CD4-positive, alpha-beta T cell treated with Interferon gamma for 1 hour (primary cell): Measurements from ENCODE around the gene ZMYM4.
"Not testable (repeated sequence)": the region's sequence is repeated elsewhere in the genome, so short reads cannot be mapped to it uniquely, and the experiment has no call there.

Source experiments
- DNase-seq: peaks from one replicate; pipeline ENCODE4 v3.0.0-alpha.2; 2020

Gene ZMYM4

DNA sequence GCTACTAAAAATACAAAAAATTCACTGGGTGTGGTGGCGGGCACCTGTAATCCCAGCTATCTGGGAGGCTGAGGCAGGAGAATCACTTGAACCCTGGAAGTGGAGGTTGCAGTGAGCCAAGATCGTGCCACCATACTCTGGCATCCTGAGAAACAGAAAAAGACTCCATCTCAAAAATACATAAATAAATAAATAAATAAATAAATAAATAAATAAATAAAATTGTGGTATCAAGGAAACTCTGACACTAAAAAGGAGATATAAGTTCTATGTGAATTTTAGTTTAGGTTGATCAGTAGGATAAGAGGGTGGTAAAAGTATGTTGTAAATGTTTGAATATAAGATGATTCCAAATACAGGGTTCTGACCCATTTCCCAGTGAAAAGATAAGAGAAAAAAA, 63.1 kb downstream of the ZMYM4 start:
- not testable (repeated sequence) for DNase-seq

DNA sequence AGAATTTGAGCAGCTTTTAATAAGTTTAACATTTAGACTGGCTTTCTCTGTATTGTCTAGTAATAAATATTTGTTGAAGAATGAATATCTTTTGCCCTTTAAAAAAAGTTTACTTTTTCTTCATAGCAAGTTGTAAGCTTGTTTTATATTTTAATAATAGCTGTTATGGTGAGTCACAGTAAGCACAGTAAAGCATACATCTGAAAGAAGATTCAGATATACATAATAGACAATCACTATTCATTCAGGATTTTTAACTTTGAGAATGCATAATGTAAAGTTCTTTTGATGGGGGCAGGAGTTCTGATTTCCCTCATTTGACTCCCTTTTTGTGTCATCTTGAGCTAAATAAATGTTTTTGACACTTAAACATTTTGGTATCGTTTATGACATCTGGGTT, 66.0 kb downstream of the ZMYM4 start:
- no peak for DNase-seq

DNA sequence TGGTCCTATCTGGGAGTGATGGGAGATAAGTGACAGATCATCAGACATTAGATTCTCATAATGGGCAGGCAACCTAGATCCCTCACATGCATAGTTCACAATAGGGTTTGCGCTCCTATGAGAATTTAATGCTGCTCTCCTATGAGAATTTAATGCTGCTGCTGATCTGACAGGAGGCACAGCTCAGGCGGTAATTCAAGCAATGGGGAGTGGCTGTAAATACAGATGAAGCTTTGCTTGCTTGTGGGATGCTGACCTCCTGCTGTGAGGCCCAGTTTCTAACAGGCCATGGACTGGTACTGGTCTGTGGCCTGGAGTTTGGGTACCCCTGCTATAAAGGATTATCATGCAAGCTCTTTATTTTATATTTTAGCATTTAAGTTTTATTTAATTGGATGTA, 72.0 kb downstream of the ZMYM4 start:
- no peak for DNase-seq

GRCh38 chr1:35345439-35345981, 77.0 kb downstream of the ZMYM4 start:
- DNase-seq: peak; percentile 3

- no peak for DNase-seq
Observed at GRCh38 chr1:35350872-35351271, 82.4 kb downstream of the ZMYM4 start.

GRCh38 chr1:35359995-35360394, 91.5 kb downstream of the ZMYM4 start:
- DNase-seq: no peak

DNA sequence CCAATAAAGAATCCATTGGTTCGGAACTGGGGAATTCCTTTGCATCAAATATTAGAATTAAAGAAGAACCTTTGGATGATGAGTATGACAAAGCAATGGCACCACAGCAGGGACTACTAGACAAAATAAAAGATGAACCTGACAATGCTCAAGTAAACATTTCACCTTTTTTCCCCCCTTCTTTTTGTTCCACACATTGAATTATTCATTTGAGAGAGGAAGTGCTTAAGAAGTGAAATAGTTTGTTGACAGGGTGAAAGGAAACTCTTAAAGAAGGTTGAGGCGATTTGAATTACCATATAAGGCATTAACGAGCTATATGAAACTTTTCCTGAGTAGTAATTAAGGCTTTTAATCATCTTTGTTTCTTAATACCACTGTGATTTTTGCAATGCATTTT, 93.1 kb downstream of the ZMYM4 start:
- no peak for DNase-seq

GRCh38 chr1:35364741-35365140, 96.2 kb downstream of the ZMYM4 start:
- DNase-seq: no peak

GRCh38 chr1:35367914-35368313, 99.4 kb downstream of the ZMYM4 start:
- no peak for DNase-seq

DNA sequence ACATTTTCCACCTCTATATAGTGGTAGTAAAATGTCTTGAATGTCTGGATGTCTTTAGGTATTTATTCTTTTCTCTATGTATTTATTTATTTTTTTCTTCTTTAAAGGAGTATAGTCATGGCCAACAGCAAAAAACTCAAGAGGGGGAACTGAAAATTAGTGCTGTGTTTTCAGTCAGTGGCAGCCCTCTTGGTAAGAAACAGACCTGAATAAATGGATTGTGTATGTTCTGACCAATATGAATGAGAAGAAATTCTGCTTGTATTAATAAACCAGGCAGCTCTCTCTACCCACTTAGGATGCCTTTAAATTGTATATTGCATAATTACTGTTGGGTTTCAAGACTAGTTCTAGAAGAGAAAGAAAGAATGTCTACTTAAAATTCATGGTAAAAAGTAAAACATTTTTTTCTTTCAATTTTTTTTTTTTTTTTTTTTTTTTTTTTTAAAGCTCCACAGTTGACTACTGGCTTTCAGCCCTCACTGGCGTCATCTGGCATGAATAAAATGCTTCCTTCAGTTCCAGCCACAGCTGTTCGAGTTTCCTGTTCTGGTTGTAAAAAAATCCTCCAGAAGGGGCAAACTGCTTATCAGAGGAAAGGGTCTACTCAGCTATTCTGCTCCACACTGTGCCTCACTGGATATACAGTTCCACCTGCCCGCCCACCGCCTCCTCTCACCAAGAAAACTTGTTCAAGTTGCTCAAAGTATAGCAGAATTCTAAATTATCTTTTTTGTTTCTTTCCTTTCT, 101.6 kb downstream of the ZMYM4 start:
- no peak for DNase-seq

DNA sequence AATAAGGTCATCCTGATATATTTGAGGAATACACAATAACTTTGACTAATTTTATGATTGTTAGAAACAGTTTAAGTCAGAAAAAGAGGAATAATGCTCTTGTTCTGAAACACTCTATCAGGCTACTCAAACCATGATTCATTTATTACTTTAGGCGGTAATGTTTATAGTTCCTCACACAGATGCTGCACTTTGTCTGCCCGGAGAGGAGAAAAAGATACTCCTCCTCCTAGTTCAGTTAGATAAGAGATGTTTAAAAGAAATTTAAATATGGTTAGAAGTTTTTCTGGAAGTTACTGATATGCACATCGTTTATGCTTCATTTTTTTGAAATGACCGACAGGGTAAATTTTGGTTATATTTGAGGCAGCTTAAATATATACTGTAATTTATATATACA, 103.0 kb downstream of the ZMYM4 start:
- no peak for DNase-seq

GRCh38 chr1:35377555-35377954, 109.0 kb downstream of the ZMYM4 start:
- no peak for DNase-seq

DNA sequence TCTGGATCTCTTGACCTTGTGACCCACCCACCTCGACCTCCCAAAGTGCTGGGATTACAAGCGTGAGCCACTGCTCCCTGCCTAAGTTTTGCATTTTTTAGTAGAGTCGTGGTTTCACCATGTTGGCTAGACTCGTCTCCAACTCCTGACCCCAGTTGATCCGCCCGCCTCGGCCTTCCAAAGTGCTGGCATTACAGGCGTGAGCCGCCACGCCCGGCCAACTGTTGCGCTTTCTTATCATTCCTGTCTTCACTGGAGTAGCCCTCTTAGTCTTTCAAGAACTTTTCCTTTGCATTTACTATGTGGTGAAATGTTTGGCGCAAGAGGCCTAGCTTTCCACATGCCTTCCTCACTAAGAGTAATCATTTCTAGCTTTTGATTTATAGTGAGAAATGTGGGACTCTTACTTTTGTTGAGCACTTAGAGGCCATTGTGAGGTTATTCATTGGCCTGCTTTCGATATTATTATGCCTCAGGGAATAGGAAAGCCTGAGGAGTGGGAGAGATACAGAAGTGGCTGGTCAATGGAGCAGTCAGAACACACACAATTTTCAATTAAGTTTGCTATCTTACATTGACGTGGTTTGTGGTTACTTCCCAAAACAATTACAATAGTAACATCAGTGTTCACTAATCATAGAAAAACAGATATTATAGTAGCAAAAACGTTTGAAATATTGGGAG, 111.0 kb downstream of the ZMYM4 start:
- no peak for DNase-seq

DNA sequence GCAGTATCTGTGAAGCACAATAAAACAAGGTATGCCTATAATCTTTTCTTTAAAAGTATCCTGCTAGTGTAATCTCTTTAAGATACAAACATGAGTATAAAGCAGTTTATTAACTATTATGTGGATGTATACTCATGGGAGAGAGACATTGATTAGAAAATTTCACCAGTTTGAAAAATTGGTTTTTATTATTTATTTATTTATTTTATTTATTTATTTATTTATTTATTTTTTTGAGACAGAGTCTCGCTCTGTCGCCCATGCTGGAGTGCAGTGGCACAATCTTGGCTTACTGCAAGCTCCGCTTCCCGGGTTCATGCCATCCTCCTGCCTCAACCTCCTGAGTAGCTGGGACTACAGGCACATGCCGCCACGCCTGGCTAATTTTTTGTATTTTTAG, 111.6 kb downstream of the ZMYM4 start:
- DNase-seq: not testable (repeated sequence)

DNA sequence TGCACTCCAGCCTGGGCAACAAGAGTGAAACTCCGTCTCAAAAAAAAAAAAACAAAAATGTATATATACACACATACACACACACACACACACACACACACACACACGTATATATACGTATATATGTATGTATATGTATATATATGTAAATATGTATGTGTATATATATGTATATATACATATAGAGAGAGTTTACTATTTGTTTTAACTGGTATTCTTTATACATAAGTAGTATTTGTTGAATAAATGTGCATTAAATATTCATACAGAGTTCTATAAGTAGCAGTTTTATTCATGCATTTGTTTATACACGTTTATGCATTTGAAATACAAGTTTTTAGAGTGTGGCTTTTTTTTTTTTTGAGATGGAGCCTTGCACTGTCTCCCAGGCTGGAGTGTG, 113.6 kb downstream of the ZMYM4 start:
- DNase-seq: no peak

DNA sequence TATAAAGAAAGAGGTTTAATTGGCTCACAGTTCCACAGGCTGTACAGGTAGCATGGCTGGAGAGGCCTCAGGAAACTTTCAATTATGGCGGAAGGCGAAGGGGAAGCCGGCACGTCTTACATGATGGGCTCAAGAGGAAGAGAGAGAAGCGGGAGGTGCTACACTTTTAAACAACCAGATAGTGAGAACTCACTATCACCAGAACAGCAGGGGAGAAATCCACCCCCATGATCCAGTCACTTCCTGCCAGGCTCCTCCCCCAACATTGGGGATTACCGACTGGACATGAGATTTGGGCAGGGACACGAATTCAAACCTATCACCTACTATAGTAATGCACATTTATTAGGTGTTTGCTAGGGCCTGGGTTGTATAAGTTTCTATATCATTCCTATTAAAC, 117.8 kb downstream of the ZMYM4 start:
- no peak for DNase-seq

DNA sequence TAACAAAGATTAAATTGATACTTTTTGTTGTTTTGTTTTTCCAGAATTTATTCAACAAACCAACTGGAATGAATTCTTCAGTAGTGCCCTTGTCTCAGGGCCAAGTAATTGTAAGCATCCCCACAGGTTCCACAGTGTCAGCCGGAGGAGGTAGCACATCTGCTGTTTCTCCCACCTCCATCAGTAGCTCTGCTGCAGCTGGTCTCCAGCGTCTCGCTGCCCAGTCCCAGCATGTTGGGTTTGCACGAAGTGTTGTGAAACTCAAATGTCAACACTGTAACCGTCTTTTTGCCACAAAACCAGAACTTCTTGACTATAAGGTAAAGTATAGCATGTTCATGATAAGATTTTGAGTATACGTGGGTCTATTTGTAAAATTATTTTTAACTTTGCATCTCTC, 118.5 kb downstream of the ZMYM4 start:
- no peak for DNase-seq

DNA sequence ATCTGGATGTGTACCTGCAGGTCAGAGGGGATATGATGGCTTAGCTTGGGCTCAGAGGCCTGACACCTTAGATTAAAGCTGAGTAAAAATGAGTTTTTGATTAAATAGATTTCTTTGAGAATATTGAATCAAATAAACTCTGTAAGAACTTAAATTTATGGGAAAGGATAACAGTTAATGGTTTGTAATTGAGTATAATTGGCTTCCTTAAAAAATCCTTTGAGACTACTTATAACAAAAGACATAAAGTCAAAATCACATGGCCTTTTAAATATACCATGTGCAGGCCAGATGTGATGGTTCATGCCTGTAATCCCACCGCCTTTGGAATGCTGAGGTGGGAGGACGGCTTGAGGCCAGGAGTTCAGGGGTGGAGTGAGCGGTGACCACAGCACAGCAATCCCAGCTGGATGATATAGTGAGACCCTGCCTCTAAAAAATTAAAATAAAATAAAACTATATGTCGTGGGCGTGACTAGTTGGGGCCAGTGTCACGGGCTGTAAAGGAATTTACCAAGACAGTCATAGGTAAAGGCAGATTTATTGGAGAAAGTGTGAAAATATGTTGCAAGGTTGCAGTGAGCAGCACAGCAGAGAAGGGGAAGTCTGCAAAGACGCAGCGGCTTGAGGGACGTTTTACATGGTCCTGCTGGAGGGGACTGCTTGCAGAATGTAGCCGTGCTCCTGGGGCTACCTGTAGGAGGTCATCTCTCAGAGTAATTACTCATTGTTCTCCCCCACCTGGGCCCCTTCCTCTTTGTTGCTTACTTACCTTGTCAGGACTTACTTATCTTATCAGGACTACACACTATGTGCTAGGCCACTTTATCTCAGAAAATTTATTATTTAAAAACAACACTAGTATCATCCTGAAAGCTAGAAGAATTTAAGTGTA, 122.3 kb downstream of the ZMYM4 start:
- no peak for DNase-seq

- no peak for DNase-seq
Observed at GRCh38 chr1:35394386-35394785, 125.9 kb downstream of the ZMYM4 start.

DNA sequence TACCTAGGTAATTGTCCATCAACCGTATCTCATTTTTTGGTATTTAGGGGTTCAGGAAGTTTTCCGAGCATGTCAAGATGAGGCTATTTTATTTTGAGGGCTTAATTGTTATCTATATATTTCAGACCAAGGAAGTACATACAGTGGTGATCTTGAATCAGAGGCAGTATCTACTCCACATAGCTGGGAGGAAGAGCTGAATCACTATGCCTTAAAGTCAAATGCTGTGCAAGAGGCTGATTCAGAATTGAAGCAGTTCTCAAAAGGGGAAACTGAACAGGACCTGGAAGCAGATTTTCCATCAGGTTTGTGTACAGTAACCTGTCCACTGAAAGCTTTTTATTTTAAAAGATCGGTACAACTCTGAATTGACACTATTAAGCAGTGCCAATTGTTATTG, 130.2 kb downstream of the ZMYM4 start:
- no peak for DNase-seq

DNA sequence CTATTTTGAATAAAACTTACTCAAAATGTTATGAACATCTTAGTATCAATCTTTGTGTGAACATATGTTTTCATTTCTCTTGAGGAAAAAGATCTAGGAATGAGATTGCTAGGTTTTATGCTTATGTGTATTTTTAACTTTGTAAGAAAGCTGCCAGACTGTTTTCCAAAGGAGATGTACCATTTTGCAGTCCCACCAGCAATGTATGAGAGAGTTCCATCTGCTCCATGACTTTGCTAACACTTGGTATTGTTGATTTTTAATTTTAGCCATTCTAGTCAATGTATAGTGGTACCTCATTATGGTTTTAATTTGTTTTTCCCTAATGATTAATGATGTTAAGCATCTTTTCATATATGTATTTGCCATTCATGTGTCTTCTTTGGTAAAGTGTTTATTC, 132.5 kb downstream of the ZMYM4 start:
- no peak for DNase-seq

DNA sequence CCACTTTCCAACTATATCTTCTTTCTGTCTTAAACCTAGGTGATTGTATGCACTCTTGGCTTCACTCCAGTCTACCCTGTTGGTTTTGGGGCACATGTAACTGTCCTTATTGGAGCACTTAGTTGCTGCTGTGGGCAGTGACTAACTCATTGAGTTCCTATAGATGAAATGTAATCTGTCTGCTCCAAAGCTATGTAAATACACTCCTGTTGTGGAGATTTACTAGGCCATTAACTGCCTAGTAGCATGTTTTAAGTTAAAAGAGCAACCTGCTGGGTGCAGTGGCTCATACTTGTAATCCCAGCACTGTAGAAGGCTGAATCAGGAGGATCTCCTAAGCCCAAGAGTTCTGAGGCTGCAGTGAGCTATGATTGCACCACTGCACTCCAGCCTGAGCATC, 137.6 kb downstream of the ZMYM4 start:
- DNase-seq: no peak

DNA sequence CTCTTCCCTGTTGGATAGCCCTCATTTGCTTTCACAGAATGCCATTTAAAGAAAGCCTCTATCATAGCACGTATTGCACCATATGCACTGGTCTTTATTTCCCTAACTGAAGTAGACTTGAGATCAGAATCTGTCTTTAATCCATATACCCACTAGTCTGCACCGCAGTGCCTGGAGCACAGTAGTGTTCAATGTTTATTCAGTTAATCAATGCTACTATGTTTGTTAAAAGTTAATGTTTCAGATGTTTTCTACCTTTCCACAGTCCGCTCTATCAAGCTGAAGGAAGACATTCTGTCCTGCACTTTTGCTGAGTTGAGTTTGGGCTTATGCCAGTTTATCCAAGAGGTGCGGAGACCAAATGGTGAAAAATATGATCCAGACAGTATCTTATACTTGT, 139.2 kb downstream of the ZMYM4 start:
- no peak for DNase-seq

DNA sequence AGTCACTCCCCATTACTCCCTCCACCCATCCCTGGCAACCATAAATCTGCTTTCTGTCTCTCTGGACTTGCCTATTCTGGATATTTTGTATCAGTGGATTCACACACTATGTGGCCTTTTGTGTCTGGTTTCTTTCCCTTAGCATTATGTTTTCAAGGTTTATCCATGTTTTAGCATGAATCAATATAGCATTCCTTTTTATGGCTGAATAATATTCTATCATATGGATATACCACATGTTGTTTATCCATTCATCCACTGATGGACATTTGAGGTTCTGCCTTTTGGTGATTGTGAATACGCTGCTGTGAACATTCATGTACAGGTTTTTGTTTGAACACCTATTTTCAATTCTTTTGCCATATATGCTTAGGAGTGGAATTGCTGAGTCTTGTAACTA, 140.4 kb downstream of the ZMYM4 start:
- DNase-seq: no peak
